Measurements from ENCODE around the gene LRRC74A. TPM values are rescaled to one million over a fixed set of nuclear protein-coding genes. Genes with fewer than 3 reads are reported as not detected.
"Not testable (repeated sequence)": the region's sequence is repeated elsewhere in the genome, so short reads cannot be mapped to it uniquely, and the experiment has no call there.

LRRC74A gene
- total and polyA plus RNA-seq, 10 of the 15 experiments (the other 5 are each of a cell fraction or from before 2014, with no cell fraction given), result not detected

DNA sequence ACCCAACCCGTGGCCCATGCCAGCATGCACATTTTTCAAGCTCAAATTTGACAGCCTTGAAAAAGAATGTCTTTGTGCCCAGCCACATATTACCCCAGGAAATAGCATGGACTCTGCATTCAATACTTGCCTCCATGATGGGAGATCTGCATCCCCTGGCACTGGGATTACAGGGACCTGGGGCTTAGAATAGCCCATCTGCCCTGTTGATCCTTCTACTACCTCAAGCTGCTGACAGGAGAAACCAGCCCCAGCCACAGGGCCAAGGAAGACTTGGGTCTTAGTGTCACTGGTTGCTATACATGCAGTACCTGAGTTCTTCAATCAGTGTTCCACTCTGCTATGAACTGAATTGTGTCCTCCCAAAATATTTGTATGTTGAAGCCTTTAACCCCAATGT, 85.3 kb downstream of the LRRC74A start (continued):
- TF ChIP-seq, protein P1, sequence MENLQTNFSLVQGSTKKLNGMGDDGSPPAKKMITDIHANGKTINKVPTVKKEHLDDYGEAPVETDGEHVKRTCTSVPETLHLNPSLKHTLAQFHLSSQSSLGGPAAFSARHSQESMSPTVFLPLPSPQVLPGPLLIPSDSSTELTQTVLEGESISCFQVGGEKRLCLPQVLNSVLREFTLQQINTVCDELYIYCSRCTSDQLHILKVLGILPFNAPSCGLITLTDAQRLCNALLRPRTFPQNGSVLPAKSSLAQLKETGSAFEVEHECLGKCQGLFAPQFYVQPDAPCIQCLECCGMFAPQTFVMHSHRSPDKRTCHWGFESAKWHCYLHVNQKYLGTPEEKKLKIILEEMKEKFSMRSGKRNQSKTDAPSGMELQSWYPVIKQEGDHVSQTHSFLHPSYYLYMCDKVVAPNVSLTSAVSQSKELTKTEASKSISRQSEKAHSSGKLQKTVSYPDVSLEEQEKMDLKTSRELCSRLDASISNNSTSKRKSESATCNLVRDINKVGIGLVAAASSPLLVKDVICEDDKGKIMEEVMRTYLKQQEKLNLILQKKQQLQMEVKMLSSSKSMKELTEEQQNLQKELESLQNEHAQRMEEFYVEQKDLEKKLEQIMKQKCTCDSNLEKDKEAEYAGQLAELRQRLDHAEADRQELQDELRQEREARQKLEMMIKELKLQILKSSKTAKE (IDR thresholded peaks at IDR 0.05; ENCODE audit: low read depth, poor library complexity, severe bottlenecking), result no peak

DNA sequence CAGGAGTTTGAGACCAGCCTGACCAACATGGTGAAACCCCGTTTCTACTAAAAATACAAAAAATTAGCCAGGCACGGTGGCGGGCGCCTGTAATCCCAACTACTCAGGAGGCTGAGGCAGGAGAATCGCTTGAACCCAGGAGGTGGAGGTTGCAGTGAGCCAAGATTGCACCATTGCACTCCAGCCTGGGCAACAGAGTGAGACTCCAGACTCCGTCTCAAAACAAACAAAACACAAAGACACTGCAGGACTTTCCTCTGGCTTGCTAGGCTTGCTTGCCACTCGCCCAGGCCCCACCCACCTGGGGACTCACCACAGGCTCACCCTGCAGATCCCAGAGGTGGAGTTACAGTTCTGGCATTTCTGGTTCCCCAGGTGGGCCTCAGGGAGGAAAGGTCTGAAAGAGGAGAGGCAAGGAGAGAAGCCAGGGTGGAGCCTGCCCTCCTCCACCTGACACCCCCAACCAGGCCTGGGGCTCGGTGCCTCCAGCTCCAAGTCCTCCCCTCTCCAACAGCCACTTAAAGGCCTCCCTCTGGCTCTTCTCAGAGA, 88.4 kb downstream of the LRRC74A start:
- ChIA-PET SMC1A (ENCODE audit: uncharacterized antibody, unreplicated experiment) (interaction anchor here (0.6 to 12.6 kb wide), 18 partner anchors 10 to 181 kb away, joined by 3 to 233 read pairs (median 19); no protein-coding TSS in a partner anchor), RAD21 (ENCODE audit: unreplicated experiment) (interaction anchor here (0.6 to 12.8 kb wide), 29 partner anchors 8 to 207 kb away, joined by 3 to 233 read pairs (median 10); partner anchors contain the start of genes CIPC and IRF2BPL), POLR2A (interaction anchor here (0.6 to 9.2 kb wide), 7 partner anchors 28 to 167 kb away, joined by 3 to 53 read pairs (median 6); no protein-coding TSS in a partner anchor), CTCF (interaction anchor here (0.7 to 11.3 kb wide), 21 partner anchors 8 to 184 kb away, joined by 3 to 189 read pairs (median 18); partner anchors contain the start of genes CIPC and IRF2BPL)
- FAIRE-seq; ATAC-seq; H3K9me3 ChIP-seq (replicated peaks; ENCODE audit: control insufficient read depth, insufficient read depth, low read length); H3K4me1 ChIP-seq (ENCODE audit: control insufficient read depth, insufficient read depth, low read length); H2AFZ ChIP-seq (ENCODE audit: control insufficient read depth, low read depth, low read length); BruUV-seq (replicated peaks); H3K79me2 ChIP-seq (ENCODE audit: control insufficient read depth, insufficient read depth, low read length); H3K9ac ChIP-seq (ENCODE audit: control insufficient read depth, insufficient read depth, low read length); H3K27ac ChIP-seq (ENCODE audit: control insufficient read depth, insufficient read depth); DNase-seq (ENCODE audit: low read depth, low spot score); H3K27me3 ChIP-seq (replicated peaks in 1 of 2; ENCODE audit: control insufficient read depth in 2 of 2, insufficient read depth in 2 of 2, low read length in 1 of 2); H3K36me3 ChIP-seq (ENCODE audit: control insufficient read depth in 2 of 2, insufficient read depth in 2 of 2, low read length in 1 of 2); H4K20me1 ChIP-seq (ENCODE audit: control insufficient read depth, insufficient read depth); intact Hi-C loops (cut with micrococcal nuclease; ENCODE audit: unreplicated experiment); H3K4me3 ChIP-seq; H3K4me2 ChIP-seq (ENCODE audit: control insufficient read depth, insufficient read depth): not testable (repeated sequence)
- in situ Hi-C loops (cut with MboI), result loop anchor here (10.0 kb wide), 1 partner anchor 150 kb away; no protein-coding TSS in a partner anchor
- 64% methylated on average over 8 of the region's 8 CpGs for WGBS (ENCODE audit: insufficient coverage, insufficient replicate concordance, low lambda C conversion rate, missing lambda C conversion rate)
